CD4-positive, alpha-beta T cell treated with Interleukin-15 for 1 hour (primary cell): ENCODE measurements around the gene RIPPLY3.
A peak's percentile ranks its signal among the peaks of the same experiment; 100 is the strongest.

Experiments
- DNase-seq: peaks from one replicate; pipeline ENCODE4 v3.0.0-alpha.2; 2020

RIPPLY3 gene, protein sequence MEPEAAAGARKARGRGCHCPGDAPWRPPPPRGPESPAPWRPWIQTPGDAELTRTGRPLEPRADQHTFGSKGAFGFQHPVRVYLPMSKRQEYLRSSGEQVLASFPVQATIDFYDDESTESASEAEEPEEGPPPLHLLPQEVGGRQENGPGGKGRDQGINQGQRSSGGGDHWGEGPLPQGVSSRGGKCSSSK

DNA sequence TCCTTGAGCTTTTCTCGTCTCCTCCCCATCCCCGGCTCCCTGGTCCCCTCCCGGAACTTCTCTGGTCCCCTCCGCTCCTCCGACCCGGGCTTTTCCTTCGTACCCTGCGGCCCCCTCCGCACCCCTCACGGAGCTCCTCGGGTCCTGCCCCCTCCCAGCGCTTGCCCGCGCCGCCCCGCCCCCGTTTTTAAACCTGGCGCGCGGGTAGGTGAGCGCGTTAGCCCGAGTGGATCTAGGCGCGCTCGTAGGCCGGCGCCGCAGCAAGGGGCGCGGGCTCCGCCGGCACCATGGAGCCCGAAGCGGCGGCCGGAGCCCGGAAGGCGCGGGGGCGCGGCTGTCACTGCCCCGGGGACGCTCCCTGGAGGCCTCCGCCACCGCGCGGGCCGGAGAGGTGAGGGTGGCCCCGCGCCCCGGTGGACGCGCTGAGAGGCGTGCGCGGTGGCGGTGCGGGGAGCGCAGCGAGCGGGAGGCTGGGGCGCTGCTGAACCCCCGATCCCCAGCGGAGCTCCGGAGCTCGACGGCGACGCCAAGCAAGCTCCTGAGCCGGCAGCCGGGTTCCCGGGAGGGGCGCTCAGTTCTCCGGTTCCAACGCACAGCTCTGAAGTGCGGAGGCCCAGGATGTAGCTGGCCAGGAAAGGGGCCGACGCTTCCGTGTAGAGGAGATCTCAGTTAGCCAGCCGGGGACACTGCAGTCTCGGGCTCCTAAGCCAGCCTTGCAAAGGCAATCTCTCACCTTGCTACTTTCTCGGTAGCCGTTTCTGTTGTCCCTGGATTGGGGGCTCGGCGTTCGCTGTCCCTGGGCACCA lies at the start of gene RIPPLY3:
RIPPLY3 (plus strand) TSS at position 217 of the 806 bp plus-strand sequence; CDS start at position 288, 71 bp downstream.
- DNase-seq: no peak

DNA sequence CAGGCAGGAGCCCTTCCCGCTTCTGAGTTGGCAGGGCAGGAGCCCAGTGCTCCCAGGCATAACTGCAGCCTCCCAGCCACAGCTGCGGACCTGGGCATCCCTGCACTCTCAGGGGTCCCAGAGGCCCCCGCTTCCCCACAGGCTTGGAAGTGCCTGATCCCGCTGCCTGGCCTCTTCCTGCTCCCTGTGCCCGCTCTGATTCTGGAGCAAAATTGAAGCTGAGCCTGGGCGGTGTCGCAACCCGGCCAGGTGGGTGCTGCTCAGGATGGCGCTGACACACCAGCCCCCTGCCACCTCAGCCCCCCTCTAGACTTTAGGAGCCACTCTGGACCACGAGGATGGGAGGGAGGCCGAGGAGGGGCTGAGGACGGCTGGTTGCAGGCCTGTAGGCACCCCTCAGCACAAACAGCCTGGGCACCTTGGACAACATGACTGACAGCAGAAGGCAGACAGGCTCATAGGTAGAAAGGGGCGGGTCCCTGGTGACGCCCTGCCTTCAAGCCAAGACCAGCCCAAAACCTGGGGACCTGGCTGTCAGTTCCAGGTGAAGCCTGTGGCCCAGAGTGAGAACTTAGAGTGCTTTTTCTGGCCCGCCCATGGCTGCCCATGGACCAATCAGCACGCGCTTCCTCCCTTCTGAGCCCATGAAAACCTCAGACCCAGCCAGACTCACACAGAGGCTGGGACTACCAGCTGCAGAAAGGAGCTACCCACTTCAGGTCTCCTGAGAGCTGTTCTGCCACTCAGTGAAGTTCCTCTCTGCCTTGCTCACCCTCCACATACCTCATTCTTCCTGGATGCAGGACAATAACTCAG lies 47.3 kb upstream of the RIPPLY3 start:
- no peak for DNase-seq

DNA sequence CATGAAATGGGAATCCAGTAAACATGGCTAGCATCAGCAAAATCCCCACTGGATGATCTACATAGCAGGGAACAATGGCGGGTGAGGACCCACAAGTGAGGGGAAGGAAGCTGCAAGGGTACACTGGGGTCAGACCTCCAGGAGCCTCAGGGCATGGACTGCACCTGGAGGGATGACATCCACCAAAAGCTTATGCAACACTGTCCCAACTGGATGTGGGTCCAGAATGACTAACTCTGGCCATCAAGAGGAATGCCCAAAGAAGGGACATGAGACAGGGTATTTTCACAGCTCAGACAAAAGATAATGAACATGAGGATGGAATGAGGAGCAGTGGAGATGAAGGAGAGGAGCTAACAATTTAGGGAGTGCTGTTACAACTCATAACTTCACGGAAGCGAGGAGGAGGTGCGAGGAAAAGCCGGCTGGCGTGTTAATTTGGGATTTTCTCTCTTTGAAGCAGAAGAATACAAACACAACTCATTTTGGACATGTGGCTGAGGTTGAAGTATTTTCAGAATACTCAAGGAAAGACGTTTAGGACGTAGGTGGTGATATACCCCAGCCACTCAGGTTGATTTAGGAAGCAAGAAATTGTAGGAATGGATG lies 45.7 kb upstream of the RIPPLY3 start:
- DNase-seq: no peak

DNA sequence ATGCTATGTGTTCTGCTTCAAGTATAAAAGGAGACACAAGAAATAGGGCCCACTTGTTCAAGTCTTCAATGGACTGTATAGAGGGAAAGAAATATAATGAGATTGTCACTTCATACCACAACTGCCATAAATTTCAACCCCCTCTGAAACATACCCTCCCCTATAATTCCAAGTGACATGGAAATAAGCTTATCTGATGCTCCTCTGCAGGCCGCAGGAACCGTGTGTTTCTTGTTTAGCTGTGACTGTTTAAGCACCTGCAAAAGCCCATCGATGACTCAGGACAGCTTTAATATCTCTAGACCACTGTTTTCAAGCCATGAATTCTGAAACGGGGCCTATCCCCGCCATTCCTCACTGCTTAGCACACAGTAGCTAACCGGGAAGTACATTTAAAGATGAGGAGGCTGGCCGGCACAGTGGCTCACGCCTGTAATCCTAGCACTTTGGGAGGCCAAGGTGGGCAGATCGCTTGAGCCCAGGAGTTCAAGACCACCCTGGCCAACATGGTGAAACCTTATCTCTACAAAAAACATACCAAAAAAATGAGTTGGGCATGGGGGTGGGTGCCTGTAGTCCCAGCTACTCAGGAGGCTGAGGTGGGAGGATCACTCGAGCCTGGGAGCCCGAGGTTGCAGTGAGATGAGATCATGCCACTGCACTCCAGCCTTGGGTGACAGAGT lies 44.3 kb upstream of the RIPPLY3 start:
- no peak for DNase-seq

DNA sequence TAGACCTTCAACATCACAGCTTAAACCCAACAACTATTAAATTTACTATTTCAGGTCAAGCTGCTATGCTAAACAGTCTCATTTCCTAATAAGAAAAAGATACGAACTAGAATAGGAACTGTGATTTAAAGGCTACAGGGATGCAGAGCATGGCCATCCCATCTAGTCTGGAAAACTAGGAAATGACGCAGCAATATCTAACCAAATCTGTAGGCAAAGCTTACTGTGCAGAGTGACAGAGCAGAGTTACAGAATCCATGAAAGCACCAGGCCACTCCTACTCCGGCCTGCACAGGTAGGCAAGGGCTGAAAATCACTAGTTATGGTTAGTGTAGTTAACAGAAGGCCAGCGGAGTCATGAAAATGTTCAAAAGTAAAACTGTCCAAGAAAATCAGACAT lies 42.1 kb upstream of the RIPPLY3 start:
- no peak for DNase-seq

DNA sequence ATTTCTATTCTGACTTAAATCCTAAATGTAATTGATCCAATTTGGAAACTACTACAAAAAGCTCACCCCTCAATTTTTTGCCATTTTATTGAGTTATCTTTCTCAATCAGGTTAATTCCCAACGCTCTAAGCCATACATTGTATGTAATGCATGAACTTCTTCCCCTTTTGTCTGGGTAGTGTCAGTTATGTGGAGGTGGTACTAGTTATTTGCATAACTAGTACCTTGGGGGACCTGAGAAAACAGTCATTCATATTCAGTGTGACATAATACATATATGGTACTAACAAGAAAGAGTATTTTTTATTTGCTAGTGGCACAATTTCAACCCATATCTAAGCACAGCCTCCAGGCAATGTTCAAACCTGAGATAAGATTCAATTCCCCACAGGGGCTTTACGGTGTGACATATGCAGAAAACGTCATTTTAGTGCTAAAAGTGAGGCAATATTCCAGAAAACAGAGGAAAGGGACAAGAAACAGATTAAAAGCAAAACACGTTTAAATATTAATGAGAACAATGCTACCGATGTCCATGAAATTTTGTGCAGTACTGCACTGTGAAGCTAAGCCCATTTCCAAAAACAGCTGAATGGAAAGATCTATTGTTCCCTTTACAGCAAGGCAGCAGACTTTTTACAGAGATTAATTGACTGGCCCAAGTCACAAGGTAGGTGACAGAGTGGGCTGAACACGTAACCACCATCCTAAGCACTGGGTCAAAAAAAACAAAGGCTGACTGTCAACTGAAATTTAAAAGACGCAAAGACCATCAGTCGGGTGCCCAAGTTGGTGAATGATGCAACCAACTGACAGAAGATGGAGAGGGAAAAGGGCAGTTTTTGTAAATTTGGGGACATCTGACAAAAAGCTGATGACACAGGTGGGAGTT lies 41.4 kb upstream of the RIPPLY3 start:
- no peak for DNase-seq

DNA sequence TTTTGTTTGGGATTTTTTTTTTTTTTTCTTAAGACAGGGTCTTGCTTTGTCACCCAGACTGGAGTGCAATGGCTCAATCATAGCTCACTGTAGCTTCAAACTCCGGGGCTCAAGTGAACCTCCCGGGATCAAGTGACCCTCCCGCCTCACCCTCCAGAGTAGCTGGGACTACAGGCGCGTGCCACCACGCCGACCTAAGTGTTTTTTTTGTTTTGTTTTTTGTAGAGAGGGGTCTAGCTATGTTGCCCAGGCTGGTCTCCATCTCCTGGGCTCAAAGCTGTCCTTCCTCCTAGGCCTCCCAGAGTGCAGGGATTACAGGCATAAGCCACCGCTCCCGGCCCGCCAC lies 40.8 kb upstream of the RIPPLY3 start:
- DNase-seq: no peak

DNA sequence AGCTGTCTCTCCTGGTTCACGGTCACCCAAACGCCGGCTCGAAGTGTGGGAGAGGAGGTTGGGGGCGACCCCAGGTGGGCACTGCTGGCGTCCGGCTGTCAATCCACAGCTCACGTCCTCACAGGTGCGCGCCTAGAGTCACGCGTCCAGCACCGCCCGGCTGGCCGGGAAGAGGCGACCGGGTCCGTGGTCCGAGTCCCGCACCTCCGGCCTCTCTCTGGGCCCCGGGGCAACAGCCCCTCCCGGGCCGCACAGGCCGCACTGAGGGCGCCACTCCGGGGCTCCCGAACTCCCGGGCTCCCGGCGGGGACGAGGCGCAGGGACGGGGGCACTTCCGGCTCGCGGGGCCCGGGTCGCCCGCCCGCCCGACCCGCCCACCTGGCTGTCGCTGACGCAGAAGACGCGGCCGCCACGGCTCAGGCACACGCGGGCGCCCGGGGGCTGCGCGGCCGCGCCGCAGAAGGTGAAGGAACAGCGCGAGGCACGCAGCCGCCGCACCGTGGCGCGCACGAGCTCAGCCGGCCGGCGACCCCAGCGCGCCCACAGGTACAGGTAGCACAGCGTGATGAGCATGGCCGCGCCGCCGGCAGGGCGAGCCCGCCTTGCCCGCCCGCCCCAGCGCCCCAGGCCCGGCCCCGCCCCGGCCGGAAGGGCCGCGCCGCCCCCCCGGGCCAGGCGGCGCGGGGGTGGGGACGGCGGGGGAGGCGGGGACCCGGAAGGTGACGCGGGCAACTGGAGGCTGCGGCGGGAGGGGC lies 40.3 kb upstream of the RIPPLY3 start, which contains the start of gene HLCS:
HLCS (minus strand) TSS at position 604 of the 755 bp plus-strand sequence; CDS start at position 573, 31 bp downstream.
- peak; percentile 85 for DNase-seq

DNA sequence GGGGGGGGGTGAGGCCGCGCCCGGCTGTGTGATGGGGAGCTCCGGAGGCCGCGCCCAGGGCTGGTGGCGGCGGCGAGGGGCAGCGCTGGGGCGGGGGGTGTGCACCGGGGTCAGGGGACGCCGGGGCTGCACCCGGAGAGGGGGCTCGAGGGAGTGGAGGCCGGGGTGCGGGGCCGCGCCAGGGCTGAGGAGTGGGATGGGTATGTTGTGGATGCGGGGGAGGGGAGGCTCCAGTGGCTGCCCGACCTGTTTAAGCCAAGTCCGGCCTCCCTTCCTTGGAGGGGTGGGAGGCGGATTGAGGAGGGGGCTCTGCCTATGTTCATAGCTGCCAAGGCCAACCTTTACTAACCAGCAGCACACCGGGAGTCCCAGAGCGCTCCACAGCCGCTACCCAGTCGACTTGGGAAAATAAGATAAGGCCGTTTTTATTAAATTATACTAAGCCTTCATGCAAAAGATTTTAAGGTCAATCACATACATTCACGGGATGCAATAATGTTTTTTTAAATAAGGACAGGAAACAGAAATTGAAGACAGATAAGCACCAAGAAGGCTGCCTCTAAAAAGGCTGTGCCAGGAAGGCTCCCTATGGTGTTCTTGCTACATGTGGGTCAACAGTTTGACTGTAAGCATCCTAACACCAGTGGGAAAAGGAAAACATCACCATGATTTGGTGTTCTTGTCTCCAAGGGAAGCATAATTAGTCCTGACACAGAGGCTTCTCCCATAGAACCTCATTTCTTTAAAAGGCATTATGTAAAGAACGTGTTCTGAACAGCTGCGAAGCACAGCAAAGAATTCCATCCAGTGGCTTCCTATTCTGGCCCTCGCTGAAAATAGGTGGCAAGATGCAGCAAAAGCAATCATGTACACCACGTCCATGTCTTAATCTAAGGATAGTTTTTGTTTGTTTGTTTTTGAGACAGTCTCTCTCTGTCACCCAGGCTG lies 39.4 kb upstream of the RIPPLY3 start:
- DNase-seq: no peak

DNA sequence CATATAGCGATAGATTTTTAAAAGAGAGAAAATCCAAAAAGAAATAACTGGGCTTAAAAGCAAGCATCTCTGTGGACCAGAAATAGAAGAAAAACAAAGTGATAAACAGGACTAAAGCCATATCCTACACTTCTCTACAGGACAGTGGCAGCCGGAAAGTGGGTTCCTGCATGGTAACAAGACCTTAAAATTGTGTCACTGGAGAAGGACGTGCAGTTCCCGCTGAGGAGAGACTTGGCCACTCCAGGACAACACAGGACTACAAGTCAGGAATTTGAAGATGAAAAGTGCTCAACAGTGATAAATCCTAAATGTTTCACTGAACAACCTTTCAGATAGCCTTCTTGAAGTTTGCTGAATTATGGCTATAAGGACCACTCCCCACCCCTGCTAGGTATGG lies 38.1 kb upstream of the RIPPLY3 start:
- no peak for DNase-seq

DNA sequence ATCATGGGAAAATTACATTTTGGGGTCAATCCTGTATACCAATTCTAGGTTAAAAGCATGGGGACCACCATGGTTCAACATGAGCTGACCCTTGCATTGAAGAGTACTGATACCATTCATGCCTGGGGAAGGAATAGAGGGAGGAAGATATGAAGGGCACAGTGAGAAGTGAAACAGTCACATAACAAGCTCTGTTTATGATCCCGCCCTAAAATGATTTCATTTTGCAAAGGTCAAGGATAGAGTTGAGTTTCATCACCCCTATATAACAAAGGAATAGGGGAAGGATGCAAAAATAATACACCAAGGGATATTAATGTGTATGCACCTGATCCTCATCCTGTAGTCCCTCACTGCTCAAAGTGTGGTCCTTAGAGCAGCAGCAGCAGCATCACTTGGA lies 37.5 kb upstream of the RIPPLY3 start:
- DNase-seq: no peak

DNA sequence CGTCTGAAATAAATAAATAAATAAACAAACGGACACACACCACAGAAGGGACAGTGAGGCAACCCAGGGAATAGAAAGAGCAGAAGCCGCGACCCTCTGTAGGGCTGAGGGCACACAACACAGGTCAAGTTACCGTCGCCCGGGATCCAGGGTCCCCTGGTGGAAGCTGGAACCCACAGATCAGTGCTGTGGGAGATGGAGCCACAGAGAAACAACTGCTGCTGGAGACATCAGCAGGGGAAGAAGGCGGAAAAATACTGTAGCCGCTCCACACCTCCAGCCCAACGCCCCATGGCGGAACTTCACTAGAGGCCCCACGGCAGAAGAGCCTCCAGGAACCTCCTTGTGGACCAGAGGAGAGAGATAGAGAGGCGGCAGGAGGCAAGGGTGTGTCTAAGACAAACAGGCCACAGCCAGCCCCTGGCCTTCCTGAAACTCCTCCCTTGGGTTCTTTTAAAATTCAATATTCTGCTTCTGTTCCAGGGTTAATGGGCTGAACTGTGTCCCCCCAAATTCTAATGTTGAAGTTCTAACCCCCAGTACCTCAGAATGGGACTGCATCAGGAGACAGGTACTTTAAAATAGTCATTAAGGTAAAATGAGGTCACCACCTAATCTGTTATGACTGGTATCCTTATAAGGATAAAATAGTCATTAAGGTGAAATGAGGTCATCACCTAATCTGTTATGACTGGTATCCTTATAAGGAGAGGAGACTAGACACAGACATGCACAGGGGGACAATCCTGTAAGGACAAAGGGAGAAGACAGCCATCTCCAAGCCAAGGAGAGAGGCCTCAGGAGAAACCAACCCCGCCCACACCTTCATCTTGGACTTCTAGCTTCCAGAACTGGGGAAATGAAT lies 32.3 kb upstream of the RIPPLY3 start:
- DNase-seq: no peak

DNA sequence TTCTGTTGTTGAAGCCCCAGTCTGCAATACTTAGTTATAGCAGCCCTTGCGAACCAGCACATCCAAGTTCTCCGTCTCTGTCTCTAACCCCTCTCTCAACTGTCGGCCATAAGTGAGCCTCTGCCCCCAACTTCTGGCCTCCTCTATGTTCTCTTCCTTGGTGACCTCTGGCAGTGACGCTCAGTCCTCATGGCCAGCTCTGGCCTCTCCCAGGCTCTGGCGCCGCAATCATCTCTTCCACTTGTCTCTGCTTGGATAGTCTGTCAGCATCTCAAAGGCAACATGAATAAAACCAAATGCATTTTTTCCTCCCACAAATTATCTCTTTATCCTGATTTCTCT lies 31.7 kb upstream of the RIPPLY3 start:
- DNase-seq: no peak

DNA sequence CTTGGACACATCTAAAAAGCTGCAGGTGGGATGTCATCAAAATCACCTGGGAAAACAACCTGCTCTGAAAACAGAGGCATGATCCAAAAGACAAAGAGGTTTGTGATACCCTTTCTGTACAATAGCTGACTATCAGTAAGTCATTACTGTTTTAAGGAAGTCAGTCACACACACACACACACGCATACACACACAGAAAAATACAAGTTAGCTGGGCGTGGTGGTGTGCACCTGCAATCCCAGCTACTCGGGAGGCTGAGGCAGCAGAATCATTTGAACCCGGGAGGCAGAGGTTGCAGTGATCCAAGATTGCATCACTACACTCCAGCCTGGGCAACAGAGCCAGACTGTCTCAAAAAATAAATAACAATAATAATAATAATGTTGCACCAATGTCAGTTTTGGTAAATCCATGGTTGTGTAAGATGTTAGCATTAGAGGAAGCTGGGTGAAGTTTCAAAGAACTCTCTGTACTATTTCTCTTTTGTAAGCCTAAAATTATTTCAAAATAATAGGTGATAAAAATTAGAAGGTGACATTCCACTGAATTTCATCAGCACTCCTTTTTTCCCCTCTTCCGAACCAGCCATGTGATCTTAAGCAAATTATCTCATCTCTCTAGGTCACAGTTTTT lies 30.2 kb upstream of the RIPPLY3 start:
- DNase-seq: no peak

DNA sequence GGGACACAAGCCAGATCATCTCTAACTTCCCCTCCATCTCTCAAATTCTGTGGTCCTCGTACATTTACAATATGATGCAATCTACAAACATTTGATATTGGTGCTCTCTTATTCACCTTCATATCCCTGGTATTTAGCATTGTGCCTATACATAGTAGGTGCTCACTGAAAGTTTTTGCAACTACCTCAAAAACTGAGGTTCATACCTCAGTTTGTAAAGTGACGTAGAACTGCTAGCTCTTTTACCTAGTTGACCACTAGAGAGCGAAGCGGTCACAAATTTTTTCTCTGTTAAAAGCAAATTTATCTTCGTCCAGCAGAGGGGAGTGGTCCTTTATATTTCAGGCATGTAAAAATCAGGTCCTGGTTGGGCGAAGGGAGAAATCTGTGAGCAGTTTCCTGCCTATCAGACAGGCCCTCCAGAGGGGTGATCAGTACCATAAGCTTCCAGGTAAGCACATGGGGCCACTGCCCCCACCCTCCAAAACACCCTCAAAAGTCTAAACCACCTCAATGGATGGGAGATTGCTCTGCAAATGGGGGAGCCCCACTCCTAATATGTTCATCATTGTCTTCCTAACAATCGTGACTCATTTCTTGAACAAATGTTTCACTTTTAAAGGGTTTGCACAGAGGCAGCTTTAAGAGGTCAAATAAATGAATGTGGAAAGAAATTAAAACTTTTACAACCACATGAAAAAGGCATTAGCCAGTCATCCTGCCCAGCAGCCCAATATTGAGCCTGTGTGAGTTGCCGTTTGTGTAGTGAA lies 29.4 kb upstream of the RIPPLY3 start:
- no peak for DNase-seq

DNA sequence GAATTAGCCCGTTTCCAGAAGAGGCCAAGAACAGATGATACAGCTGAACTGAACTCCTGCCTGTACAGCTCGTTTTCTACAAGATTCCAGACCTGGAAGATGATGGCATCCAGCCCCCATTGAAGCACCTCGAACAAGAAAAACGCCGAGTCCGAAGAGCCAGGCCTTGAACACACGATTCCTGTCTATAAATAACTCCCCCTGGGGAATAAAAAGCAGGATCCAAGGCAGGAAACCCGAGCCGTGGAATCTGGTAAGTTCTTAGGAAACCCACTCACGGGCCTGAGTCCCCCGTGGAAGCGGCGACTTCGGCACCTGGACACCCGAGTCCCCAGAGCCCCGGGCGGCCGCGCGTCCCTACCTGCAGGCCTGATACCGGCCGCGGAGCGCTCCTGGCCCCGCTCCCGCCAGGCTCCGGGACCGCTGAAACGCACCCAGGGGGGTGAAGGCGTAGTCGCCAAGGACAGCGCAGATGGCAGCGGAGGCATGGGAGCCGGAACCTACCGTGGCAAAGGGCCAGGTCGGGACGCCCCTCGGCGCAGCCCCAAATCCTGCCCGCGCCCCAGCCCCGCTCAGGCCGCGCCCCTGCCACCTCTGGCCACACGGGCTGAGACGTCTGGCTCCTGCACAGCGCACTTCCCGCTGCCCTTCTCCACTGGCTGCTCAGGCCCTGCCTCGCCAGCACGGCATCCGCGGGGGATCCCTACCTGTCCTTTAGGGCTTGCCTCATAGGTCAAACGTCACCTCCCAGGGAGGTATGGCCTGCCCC lies 26.0 kb upstream of the RIPPLY3 start:
- DNase-seq: no peak

DNA sequence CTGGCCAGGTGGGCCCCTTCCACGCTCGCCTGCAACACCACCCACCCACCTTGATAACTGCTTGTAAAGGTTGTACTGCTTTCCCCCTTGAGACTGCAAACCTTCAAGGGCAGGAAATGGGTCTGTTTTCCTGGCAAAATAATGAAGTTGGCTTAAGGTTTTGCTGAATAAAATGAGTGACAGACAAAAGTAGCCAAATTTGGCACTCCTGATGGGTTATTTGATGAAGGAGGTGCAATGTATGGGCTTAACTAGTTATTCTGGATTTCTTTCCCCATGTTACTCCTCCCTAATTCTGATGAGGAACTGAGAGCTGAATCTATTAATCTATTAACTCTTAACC lies 25.5 kb upstream of the RIPPLY3 start:
- no peak for DNase-seq
